Right cardiac atrium (tissue), 5 donors: ENCODE results near the gene WNT3A. TPM values are rescaled to one million over a fixed set of nuclear protein-coding genes. Genes with fewer than 3 reads are reported as not detected.
A peak's percentile ranks its signal among the peaks of the same experiment; 100 is the strongest.

Source experiments
- ATAC-seq, 2 donors: fragments of 200-7000 bp; cut with Tn5 transposase; one replicate each; pipeline versions ENCODE4 v1.8.0 to v1.9.1; 2020; ENCODE audit warnings: moderate library complexity in 2 of 2, mild to moderate bottlenecking in 1 of 2
- DNase-seq, 3 donors: peaks; one replicate each; pipeline ENCODE4 v3.0.0-alpha.2; 2020
- H3K27ac ChIP-seq: one replicate; pipeline ENCODE4 v1.5.1; 2013; ENCODE audit warnings: mild to moderate bottlenecking, low read length, control low read depth, moderate library complexity
- H3K27me3 ChIP-seq: one replicate; pipeline ENCODE4 v1.6.1; 2013; ENCODE audit not compliant: control insufficient read depth, insufficient read depth
- H3K4me1 ChIP-seq: one replicate; pipeline ENCODE4 v1.6.1; 2013; ENCODE audit warnings: low read length; ENCODE audit not compliant: control insufficient read depth, insufficient read depth
- H3K4me3 ChIP-seq: one replicate; pipeline ENCODE4 v1.5.1; 2013; ENCODE audit warnings: low read length, control low read depth
- H3K9me3 ChIP-seq: one replicate; pipeline ENCODE4 v1.6.1; 2013; ENCODE audit warnings: low read length; ENCODE audit not compliant: control insufficient read depth
- WGBS: extraction: QIAGEN DNeasy Blood & Tissue Kit; methylation state at CpG from one replicate; pipeline ENCODE4 v1.1.7; 2013; 5-methylcytosine and 5-hydroxymethylcytosine counted together
- intact Hi-C, 4 donors: fragments of 100-400 bp; cut with DNase I; formaldehyde crosslinking; loops; one replicate each; pipeline versions ENCODE4 v1.11.0 to v1.14.0; 2022 to 2023
- polyA plus RNA-seq: library from polyadenylated mRNA; stranded (reverse); fragments of 200-250 nt; gene quantifications from one replicate; pipeline ENCODE4 v1.2.3, GENCODE V29; 2013
- total RNA-seq, 4 donors: library from RNA; stranded (reverse); fragmentation: NEBNext Ultra II Directional; extraction: Animal tissue kit (Norgen Biotek cat#: 25700); gene quantifications; one replicate each; pipeline ENCODE4 v1.2.1, GENCODE V29; 2021
- donor health status: healthy with polysubstance abuse.
- donor health status: DM: no; HTN: yes; CAD: no.
- donor health status: DM: no; HTN: no; CAD: no.
- donor health status: DM: no; HTN: yes; CAD: no; lungs with severe emphysema.
- donor health status: DM: yes; HTN: yes; CAD: no.

Gene WNT3A
- total and polyA plus RNA-seq, 5 donors = not detected

- H3K27me3 ChIP-seq = no peaks in the 10 kb centered on the region
- H3K9me3 ChIP-seq = no peaks in the 10 kb centered on the region
- no peak for ATAC-seq
- peaks cover 39% of the 10 kb centered on the region for H3K4me1 ChIP-seq
- intact Hi-C loops = loop anchor here in 1 of 4 donors (10.0 kb wide), 1 partner anchor 330 kb away; no protein-coding TSS in a partner anchor
- peak overlapping the region; percentile 57 for H3K27ac ChIP-seq
- peak overlapping the region; percentile 94 for H3K4me3 ChIP-seq
- peak in 2 of 3 donors; percentile 4 to 5 for DNase-seq
- 39% methylated on average over 5 of the region's 5 CpGs for WGBS
Observed at GRCh38 chr1:228084797-228085196, 78.0 kb downstream of the WNT3A start.

- 27% methylated on average over 6 of the region's 6 CpGs for WGBS
- H3K4me3 ChIP-seq = no peak overlapping the region
- ATAC-seq = peak; percentile 5 to 19
Observed at GRCh38 chr1:228085287-228085951, 78.6 kb downstream of the WNT3A start.

DNA sequence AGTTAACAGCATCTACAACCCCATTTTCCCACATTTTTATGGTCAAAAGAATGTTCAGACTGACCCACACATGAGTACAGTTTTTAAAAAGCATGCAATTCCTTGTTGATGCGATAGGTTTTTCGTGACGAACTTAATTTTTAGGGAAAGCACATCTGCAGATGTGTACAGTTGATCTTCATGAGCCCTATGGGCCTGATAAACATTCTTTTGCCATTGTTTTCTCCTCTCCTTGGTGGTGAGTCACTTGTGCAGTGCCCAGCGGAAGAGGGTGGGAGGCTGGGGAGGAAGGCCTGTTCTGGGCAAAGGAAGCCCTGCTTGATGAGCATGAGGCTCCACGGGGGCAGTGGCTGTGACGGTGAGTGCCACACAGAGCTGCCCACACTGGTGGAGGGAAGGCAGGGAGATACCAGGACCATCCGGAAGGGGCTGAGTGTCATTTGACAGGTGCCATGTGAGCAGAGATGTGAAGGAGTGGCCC, 81.0 kb downstream of the WNT3A start:
- peak; percentile 46 to 54 for ATAC-seq
- DNase-seq = peak; percentile 49 to 68 (median 62)
- 32% methylated on average over 7 of the region's 7 CpGs for WGBS
- intact Hi-C loops = loop anchor here in 1 of 4 donors (10.0 kb wide), 1 partner anchor 333 kb away; no protein-coding TSS in a partner anchor
- no peak overlapping the region for H3K4me3 ChIP-seq
- H3K9me3 ChIP-seq = no peaks in the 10 kb centered on the region
- H3K27me3 ChIP-seq = no peaks in the 10 kb centered on the region
- H3K27ac ChIP-seq = peak overlapping the region; percentile 70
- H3K4me1 ChIP-seq = peaks cover 57% of the 10 kb centered on the region

More at GRCh38 chr1:228085287-228085951, 78.6 kb downstream of the WNT3A start:
- peak overlapping the region; percentile 64 for H3K27ac ChIP-seq
- H3K4me1 ChIP-seq = peaks cover 45% of the 10 kb centered on the region
- H3K9me3 ChIP-seq = no peaks in the 10 kb centered on the region
- H3K27me3 ChIP-seq = no peaks in the 10 kb centered on the region
- DNase-seq = peak; percentile 35 to 67 (median 55)
- intact Hi-C loops = loop anchor here in 1 of 4 donors (10.0 kb wide), 1 partner anchor 331 kb away; no protein-coding TSS in a partner anchor

DNA sequence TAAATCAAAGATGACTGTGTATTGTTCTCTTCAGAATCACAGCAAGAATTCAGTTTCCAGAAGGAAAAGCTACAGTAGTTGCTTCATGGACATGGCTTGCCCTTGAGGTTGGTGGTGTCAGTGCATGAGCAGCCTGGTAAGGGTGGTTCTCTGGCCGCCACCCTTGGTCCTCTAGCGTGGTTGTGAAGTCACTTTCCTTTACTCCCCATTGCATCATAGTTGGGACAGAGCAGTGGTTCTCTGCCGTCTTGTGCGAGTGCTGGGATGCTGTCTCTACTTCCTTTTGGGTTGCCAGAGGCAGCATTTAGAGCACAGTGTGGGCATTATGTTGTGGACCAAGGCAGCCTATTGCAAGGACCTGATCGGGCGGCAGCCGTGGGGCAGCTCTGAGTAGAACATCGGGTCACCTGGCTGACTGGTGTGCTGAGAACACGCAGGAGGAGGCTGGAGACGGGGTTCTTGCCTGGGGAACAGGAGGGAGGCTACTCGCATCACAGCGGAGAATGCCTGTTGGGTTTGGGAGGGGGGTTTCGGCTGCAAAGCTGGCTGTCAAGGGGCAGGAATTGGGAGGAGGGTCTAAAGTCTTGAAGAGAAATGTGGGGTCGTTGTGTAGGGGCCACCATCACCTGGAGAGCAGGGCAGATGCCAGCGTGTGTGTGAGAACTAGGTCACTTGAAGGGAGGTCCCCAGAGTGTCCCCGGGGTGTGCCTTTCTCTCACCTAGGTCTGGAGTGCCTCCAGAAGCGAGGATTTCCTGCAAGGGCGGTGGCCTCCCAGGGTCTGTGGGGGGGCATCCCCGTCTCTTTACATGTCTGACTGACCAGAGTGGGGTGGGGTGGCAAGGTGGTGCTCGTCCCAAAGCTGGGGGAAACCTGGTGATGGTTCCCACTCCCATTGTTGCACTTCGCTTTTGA, 82.0 kb downstream of the WNT3A start:
- H3K4me1 ChIP-seq = peaks cover 56% of the 10 kb centered on the region
- whole genome bisulfite sequencing = 61% methylated on average over 21 of the region's 21 CpGs
- H3K27ac ChIP-seq = no peak overlapping the region
- no peaks in the 10 kb centered on the region for H3K9me3 ChIP-seq
- intact Hi-C loops = loop anchor here in 1 of 4 donors (10.0 kb wide), 1 partner anchor 334 kb away; no protein-coding TSS in a partner anchor
- ATAC-seq = peak in 1 of 2 donors; percentile 3
- H3K4me3 ChIP-seq = no peak overlapping the region
- H3K27me3 ChIP-seq = no peaks in the 10 kb centered on the region
- DNase-seq = peak in 2 of 3 donors; percentile 35 to 50

GRCh38 chr1:228089519-228090380, 83.0 kb downstream of the WNT3A start:
- intact Hi-C loops = loop anchor here in 1 of 4 donors (10.0 kb wide), 1 partner anchor 335 kb away; no protein-coding TSS in a partner anchor
- peak in 2 of 3 donors; percentile 8 to 43 for DNase-seq
- no peaks in the 10 kb centered on the region for H3K27me3 ChIP-seq
- no peak for ATAC-seq
- peaks cover 54% of the 10 kb centered on the region for H3K4me1 ChIP-seq
- H3K4me3 ChIP-seq = no peak overlapping the region
- no peak overlapping the region for H3K27ac ChIP-seq
- WGBS = 63% methylated on average over 12 of the region's 12 CpGs
- no peaks in the 10 kb centered on the region for H3K9me3 ChIP-seq

DNA sequence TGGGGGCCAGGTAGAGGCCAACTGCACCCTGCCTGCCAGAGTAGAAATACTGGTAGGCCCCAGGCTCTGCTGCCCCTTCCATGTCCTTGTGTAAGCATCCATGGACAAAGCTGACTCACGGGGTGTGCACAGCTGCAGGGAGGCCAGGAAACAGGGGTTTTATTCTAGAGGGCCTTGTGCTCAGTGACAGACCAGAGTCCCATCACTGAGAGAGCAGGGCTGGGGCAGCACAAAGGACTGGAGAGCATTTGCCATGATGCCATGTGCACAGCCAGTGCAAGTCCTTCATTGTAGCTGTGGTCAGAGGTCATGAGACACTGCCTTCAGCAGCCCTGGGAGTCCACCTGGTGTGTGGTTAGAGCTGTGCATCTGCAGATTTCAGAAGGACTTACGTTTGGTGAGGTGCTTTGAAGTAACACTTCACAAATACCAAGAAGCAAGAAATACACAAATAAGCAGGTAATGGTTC, 83.8 kb downstream of the WNT3A start:
- no peaks in the 10 kb centered on the region for H3K27me3 ChIP-seq
- no peaks in the 10 kb centered on the region for H3K9me3 ChIP-seq
- DNase-seq (peak in 2 of 3 donors; percentile 15 to 25), ATAC-seq (peak in 1 of 2 donors; percentile 7)
- H3K4me1 ChIP-seq = peaks cover 48% of the 10 kb centered on the region
- H3K4me3 ChIP-seq = no peak overlapping the region
- 24% methylated on average over 2 of the region's 2 CpGs for WGBS
- no peak overlapping the region for H3K27ac ChIP-seq
- intact Hi-C loops = no loop called here

- intact Hi-C loops = no loop called here
- WGBS = 54% methylated on average over 4 of the region's 4 CpGs
Observed at GRCh38 chr1:228091084-228091483, 84.3 kb downstream of the WNT3A start.

DNA sequence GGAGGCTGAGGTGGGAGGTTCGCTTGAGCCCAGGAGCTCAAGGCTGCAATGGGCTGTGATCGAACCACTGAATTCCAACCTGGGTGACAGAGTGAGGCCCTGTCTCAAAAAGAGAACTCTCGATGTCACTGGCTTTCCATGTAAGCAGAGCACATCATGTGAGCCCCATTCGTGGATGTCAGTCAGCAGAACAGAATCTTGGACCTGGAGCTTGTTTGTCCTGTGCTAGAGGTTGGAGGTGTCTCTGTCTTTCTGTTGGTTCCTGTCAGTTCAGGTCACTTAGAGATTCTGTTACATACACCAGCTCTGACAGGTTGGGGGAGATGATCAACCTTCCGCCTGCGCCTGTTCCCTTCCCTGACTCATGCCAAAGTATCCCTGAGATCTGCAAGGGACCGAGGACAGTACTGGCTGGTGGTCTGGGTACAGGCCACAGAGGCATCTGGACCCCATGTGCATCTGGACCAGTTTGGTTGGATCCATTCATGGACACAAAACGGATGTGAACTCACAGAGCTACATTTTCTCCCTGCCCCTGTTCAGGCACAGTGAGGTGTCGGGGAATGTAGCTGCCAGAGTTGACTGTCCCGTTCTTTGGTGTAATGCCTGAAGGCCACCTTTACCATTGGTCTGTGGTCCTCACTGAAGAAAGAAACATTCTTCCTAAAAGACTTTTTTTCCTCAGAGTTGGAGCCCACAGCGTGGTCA, 85.7 kb downstream of the WNT3A start:
- DNase-seq (peak in 1 of 3 donors; percentile 21), ATAC-seq (no peak)
- intact Hi-C loops = no loop called here
- no peaks in the 10 kb centered on the region for H3K27me3 ChIP-seq
- peaks cover 41% of the 10 kb centered on the region for H3K4me1 ChIP-seq
- H3K27ac ChIP-seq = no peak overlapping the region
- H3K4me3 ChIP-seq = no peak overlapping the region
- 88% methylated on average over 11 of the region's 11 CpGs for WGBS
- H3K9me3 ChIP-seq = no peaks in the 10 kb centered on the region

More at GRCh38 chr1:228091084-228091483, 84.3 kb downstream of the WNT3A start:
- Histone ChIP-seq H3K4me3 (no peak overlapping the region), H3K4me1 (peaks cover 47% of the 10 kb centered on the region), H3K27ac (no peak overlapping the region), H3K9me3 (no peaks in the 10 kb centered on the region), H3K27me3 (no peaks in the 10 kb centered on the region)
- no peak for ATAC-seq
- DNase-seq = no peak

GRCh38 chr1:228093050-228093906, 86.5 kb downstream of the WNT3A start:
- ATAC-seq (no peak), DNase-seq (peak in 1 of 3 donors; percentile 19)
- H3K27ac ChIP-seq = no peak overlapping the region
- intact Hi-C loops = no loop called here
- no peaks in the 10 kb centered on the region for H3K9me3 ChIP-seq
- H3K4me3 ChIP-seq = no peak overlapping the region
- peaks cover 33% of the 10 kb centered on the region for H3K4me1 ChIP-seq
- no peaks in the 10 kb centered on the region for H3K27me3 ChIP-seq
- WGBS = 94% methylated on average over 20 of the region's 20 CpGs
